ENCODE measurements around the gene USP46. TPM values are rescaled to one million over a fixed set of nuclear protein-coding genes. Genes with fewer than 3 reads are reported as not detected.

USP46 gene
- total RNA-seq, 1 donor from 2014 or later, result 12.3 TPM

- no peak overlapping the region for H3K4me3 ChIP-seq
- intact Hi-C loops (cut with DNase I), result no loop called here
Observed at GRCh38 chr4:52576326-52576725, 82.8 kb downstream of the USP46 start.

GRCh38 chr4:52575406-52575805 is 83.7 kb downstream of the USP46 start:
- Histone ChIP-seq H3K27me3 (ENCODE audit: low read depth) (no peaks in the 10 kb centered on the region), H3K27ac (no peak overlapping the region), H3K4me1 (peaks cover 3% of the 10 kb centered on the region), H3K4me3 (no peak overlapping the region), H3K9me3 (no peaks in the 10 kb centered on the region), H3K36me3 (no peaks in the 10 kb centered on the region)
- no peak for DNase-seq
- intact Hi-C loops (cut with DNase I), result no loop called here
- ATAC-seq, result no peak
- no peak for TF ChIP-seq CTCF (IDR thresholded peaks at IDR 0.05)

More at GRCh38 chr4:52576326-52576725, 82.8 kb downstream of the USP46 start:
- Histone ChIP-seq H3K4me1 (peaks cover 3% of the 10 kb centered on the region), H3K27me3 (ENCODE audit: low read depth) (no peaks in the 10 kb centered on the region), H3K9me3 (no peaks in the 10 kb centered on the region), H3K27ac (no peak overlapping the region), H3K36me3 (no peaks in the 10 kb centered on the region)
- DNase-seq (no peak), ATAC-seq (no peak)
- no peak for TF ChIP-seq CTCF (IDR thresholded peaks at IDR 0.05)

GRCh38 chr4:52574036-52574435 is 85.1 kb downstream of the USP46 start:
- Histone ChIP-seq H3K9me3 (no peaks in the 10 kb centered on the region), H3K27ac (no peak overlapping the region), H3K36me3 (no peaks in the 10 kb centered on the region), H3K4me3 (no peak overlapping the region), H3K27me3 (ENCODE audit: low read depth) (no peaks in the 10 kb centered on the region), H3K4me1 (peaks cover 3% of the 10 kb centered on the region)
- DNase-seq, result no peak
- TF ChIP-seq CTCF (IDR thresholded peaks at IDR 0.05), result no peak
- intact Hi-C loops (cut with DNase I), result no loop called here
- no peak for ATAC-seq

GRCh38 chr4:52573551-52573950 is 85.5 kb downstream of the USP46 start:
- Histone ChIP-seq H3K4me3 (no peak overlapping the region), H3K27ac (no peak overlapping the region), H3K36me3 (no peaks in the 10 kb centered on the region), H3K4me1 (peaks cover 3% of the 10 kb centered on the region), H3K27me3 (ENCODE audit: low read depth) (no peaks in the 10 kb centered on the region), H3K9me3 (no peaks in the 10 kb centered on the region)
- ATAC-seq (peak in 1 of 2 donors; percentile 74), DNase-seq (no peak)
- intact Hi-C loops (cut with DNase I), result no loop called here
- TF ChIP-seq CTCF (IDR thresholded peaks at IDR 0.05), result no peak

GRCh38 chr4:52572936-52573485 is 86.1 kb downstream of the USP46 start:
- ATAC-seq (no peak), DNase-seq (no peak)
- Histone ChIP-seq H3K36me3 (no peaks in the 10 kb centered on the region), H3K27me3 (ENCODE audit: low read depth) (no peaks in the 10 kb centered on the region), H3K4me1 (peaks cover 3% of the 10 kb centered on the region), H3K27ac (no peak overlapping the region), H3K9me3 (no peaks in the 10 kb centered on the region), H3K4me3 (no peak overlapping the region)
- intact Hi-C loops (cut with DNase I), result no loop called here
- TF ChIP-seq CTCF (IDR thresholded peaks at IDR 0.05), result no peak
